Astrocyte of the cerebellum (primary cell): ENCODE data around the gene CNTFR.

Experiments used
- DNase-seq: peaks from one replicate; pipeline ENCODE4 v3.0.0-alpha.2; 2011; ENCODE audit warnings: low read depth
- H3K4me3 ChIP-seq: 2 replicates; pipeline ENCODE4 v1.5.1; 2011; ENCODE audit warnings: mild to moderate bottlenecking, low read depth, low read length, moderate library complexity
- CTCF ChIP-seq: IDR thresholded peaks from 2 replicates; pipeline ENCODE4 v1.5.1; 2012; ENCODE audit warnings: low read length, low read depth, moderate library complexity, mild to moderate bottlenecking; ENCODE audit errors: missing control alignments
- in situ Hi-C: cut with HindIII; loops from 2 replicates; pipeline ENCODE4 v1.10.0; 2017; ENCODE audit warnings: low sequenced_read_pairs

The CNTFR gene

GRCh38 chr9:34520505-34521385, 68.8 kb downstream of the CNTFR start:
- no peak overlapping the region for H3K4me3 ChIP-seq
- in situ Hi-C loops = no loop called here
- no peak for TF ChIP-seq CTCF
- DNase-seq = no peak

- H3K4me3 ChIP-seq = no peak overlapping the region
- no peak for DNase-seq
- in situ Hi-C loops = no loop called here
- TF ChIP-seq CTCF = no peak
These were observed 69.4 kb downstream of the CNTFR start for GRCh38 chr9:34520096-34520495.

- no peak for DNase-seq
- H3K4me3 ChIP-seq = no peak overlapping the region
- in situ Hi-C loops = no loop called here
- TF ChIP-seq CTCF = no peak
These were observed 70.1 kb downstream of the CNTFR start for GRCh38 chr9:34519321-34520020.

- DNase-seq = no peak
- in situ Hi-C loops = no loop called here
- TF ChIP-seq CTCF = no peak
These were observed 70.6 kb downstream of the CNTFR start for GRCh38 chr9:34518896-34519295.

GRCh38 chr9:34518110-34518616, 71.4 kb downstream of the CNTFR start:
- DNase-seq = no peak
- TF ChIP-seq CTCF = no peak
- in situ Hi-C loops = no loop called here
- H3K4me3 ChIP-seq = no peak overlapping the region

More at GRCh38 chr9:34518896-34519295, 70.6 kb downstream of the CNTFR start:
- no peak overlapping the region for H3K4me3 ChIP-seq

- no peak for TF ChIP-seq CTCF
- no peak overlapping the region for H3K4me3 ChIP-seq
- DNase-seq = no peak
- in situ Hi-C loops = no loop called here
These were observed 72.3 kb downstream of the CNTFR start for GRCh38 chr9:34517185-34517584.
